ENCODE data around the gene VPS72.

Gene VPS72

DNA sequence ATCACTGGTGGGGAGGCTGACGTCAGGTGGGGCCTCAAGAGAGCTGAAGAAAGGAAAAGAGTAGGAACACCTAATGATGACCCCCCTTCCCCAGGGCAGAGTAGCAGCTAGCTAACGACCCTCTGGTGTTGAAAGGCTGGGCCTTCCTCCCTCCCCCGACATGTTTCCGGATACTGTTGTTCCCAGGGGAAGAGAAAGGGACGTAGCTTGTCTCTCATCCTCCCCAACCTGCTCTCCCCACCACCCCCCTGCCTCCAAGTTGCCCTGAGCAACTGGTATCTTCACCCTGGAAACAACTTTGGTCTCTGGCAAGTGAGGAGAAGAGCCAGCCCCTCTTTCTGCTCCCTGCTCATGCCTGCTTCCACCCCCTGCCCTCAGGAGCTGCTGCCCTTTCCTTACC, 46.0 kb downstream of the VPS72 start:
- no peak for DNase-seq

DNA sequence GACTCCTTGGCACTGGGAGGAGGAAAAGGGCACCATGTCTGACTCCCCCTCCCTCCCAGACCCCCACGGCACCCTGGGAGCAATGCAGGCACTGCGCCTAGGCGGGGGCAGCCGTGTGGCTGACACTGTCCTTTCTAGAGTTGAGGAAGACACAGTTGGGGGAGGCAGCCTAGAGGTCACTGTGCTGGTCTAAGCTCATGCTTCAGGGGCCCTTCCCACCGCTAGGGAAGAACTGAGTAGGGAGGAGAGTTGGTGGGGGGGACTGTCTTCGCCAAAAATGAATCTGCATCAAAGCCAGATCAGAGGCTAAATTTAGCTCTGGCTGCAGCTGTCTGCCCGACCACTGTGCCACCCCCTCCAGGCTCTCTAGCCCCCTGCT, 47.0 kb downstream of the VPS72 start:
- no peak for DNase-seq

- no peak for DNase-seq
Measured at GRCh38 chr1:151142411-151143056, 47.5 kb downstream of the VPS72 start.

DNA sequence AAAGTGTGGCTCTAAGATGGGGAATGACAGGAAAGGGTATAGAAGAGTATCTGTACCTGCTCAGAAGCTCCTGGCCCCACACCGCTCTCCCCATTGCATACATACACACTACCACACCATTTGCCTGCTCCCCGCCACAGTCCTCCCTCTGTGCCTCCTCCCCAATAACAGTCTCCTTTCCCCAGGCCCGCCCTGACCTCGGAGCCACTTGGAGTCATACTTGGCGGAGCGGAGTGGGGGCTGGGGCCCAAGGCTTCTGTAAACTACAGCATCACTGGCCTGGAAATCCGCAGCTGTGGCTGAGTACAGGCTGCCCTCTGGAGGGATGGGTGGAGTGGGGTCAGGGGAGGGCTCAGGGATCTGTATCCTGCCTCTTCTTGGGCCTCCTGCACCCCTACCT, 52.2 kb downstream of the VPS72 start:
- no peak for DNase-seq

GRCh38 chr1:151135433-151136385, 54.3 kb downstream of the VPS72 start:
- no peak for DNase-seq

DNA sequence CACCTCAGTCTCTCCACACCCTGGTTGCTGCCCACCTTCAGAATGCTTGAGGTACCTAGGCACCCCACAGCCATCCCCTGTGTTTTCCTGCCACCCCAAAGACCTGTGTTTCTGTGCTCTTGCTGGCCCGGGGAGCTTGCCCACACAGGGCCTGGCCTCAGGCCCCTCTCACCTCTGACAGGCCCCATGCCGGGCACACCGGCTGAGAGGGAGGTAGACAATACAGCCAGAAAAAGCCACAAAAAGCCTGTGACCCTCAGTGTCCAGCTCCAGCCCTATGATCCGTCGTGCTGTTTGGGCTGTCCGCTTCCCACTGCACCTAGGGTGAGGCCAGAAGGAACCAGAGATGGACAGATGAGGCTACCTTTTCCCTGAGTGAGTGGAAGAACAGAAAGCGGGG, 55.0 kb downstream of the VPS72 start:
- DNase-seq = no peak

DNA sequence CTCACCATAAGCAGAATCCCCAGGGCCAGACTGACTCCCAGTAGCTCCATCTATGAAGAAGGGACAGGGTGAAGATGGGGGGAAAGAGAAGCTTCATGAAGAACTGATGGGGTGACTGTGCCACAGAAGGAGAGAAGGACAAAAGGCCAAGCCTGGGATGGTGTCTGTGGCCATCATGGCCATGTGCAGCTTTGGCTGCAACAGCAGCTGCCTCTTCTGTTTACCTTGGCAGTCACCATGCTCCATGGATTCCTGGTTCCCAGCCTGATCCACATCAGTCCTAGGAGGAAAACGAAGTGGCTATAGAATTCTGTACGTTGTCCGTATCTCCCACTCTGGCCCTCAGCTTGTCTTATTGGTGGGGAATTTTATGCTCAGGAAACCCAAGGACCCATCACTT, 55.6 kb downstream of the VPS72 start:
- DNase-seq = no peak

DNA sequence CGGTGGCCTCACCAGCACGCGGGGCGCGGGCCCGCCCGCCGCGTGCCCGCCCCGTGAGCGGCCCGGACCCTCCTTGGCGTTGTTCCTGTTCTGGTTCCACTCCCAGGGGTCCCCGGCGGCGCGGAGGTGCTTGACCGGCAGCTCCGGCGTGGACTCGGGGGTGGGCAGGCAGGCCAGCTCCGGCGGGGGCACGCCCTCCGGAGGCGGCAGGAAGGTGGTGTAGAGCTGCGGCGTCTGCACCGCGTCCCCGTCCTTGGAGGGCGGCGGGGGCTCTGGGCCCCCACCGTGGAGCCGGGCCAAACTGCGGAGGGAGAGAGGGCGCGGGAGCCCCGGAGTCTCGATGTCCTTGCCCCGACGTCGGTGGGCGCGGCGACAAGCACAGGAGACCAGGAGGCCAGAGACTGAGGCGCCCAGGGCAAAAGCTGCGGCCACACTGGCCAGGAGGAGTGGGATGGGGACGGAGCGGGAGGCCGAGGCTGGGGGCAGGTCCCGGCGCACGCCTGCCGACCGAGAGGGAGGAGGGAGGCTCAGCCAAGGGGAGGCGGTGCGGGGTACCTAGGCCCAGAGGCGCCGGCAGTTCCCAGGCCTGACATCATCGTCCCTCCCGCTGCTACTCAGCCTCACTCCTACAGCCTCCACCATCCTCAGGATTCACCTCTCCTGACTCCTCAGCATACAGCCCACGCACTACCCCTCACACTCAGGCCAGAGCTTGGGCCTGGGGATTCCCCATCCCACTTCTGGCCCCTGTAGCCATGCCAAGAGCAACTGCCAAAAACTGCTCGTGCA, 56.8 kb downstream of the VPS72 start:
- no peak for DNase-seq

DNA sequence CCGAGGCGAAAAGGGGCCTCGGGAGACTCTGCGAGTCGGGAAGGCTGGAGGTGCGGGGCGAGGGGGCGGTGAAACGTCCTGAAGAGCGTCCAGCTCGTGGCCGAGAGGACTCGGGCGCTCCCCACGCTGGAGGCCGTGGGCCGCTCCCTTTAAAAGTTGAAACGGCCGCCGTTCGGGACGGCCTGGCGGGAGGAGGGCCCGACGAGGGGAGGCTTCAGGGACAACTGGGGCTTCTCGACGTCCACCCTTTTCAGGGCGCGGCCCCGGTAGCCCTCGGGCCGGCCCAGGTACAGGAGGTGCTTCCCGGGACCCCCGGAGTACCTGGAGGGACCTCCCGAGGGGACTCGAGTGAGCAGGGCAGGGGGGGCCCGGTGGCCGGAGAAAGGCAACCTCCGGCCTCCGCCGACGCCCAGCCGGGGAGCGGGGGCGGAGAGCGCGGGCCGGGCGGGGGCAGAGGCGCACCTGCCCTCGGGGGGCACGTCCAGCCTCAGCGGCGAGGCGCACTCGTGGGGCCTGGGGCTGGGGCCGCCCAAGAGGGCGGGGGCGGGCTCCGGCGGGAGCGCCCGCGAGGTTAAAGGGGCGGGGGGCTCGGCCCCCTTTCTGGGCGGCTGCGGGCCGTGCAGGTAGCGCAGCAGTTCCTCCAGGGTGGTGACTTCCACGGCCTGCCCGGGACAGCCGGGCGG, 57.5 kb downstream of the VPS72 start:
- DNase-seq = no peak

DNA sequence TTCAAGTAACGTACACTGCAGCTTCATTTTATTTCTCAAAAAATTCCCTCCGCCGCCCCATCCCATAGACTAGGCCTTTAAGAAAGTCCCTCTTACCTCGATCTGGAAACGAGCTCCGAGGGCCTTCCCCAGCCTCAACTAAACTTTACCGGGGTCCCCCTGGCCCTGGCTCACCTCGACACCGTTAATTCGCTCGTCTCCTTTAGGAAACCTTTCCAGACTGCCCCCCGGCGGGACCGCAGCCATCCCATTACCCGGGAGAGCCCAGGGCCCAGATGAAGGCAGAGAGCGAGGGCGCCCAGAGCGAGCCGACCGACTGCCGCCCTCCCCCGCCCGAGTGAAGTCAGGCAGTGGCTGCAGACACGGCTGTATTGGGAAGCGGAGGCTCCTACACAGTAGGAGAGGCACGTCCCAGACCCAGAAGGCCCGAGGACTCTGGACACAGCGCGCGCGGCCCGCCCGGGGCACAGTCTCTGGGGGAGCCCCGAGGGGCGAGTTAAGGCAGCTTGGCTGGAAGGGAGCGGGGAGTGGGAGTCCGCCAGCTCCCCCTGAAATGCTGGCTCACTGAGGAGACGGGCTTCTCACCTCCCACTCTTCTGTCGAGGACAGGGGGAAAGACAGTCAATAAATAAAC, 58.2 kb downstream of the VPS72 start:
- no peak for DNase-seq

- no peak for DNase-seq
Measured at GRCh38 chr1:151130987-151131586, 58.9 kb downstream of the VPS72 start.

GRCh38 chr1:151128800-151129199, 61.2 kb downstream of the VPS72 start:
- DNase-seq = no peak
